Stimulated activated CD8-positive, alpha-beta memory T cell treated with anti-CD3 and anti-CD28 coated beads, Interleukin-15, amount 100 ng/mL, for 48 hours (primary cell): Measurements from ENCODE around the gene TSC22D2.

Experiments used
- DNase-seq, 2 donors: peaks; one replicate each; pipeline ENCODE4 v3.0.0-alpha.2; 2020; ENCODE audit warnings: low read depth in 2 of 2

TSC22D2 gene

GRCh38 chr3:150412561-150413231 lies 4.6 kb downstream of the TSC22D2 start:
- no peak for DNase-seq

GRCh38 chr3:150414258-150414657 lies 6.2 kb downstream of the TSC22D2 start:
- DNase-seq: no peak

- DNase-seq: no peak
Measured at GRCh38 chr3:150414959-150415358, 6.9 kb downstream of the TSC22D2 start.

DNA sequence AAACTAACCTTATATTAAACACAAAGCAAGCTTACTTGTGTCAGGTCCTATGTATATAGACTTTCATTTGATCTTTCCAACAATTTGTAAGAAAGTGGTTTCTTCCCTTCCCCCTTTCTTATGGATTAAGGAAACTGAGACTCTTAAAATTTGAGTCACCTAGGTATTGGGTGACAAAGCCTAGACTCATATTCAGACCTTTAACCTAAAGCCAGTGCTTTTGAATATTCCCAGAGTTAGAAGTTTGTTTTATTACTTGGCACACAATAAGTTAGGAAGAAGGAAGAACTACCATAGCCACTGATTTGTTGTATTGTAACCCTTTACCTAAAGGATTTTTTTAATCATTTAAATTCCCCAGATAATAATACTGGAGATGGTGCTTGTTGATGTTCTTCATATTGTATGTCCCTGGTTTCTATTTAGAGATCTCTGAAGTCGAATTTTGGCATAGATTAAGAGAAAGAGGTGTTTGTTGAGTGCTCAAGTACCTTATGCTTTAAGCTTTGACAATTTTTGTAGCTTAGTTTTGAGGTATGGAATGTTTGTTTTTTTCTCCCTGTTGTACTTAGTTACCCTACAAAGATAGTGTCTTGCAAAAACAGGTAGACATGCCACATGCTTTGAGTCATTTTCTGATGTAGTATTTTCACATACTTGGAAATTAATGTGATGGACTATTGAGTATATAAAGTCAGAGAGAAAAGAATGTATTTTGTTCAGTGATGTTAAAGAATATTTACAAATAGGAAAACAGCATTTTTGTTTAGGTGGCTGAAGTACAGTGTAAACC lies 11.2 kb downstream of the TSC22D2 start:
- no peak for DNase-seq

DNA sequence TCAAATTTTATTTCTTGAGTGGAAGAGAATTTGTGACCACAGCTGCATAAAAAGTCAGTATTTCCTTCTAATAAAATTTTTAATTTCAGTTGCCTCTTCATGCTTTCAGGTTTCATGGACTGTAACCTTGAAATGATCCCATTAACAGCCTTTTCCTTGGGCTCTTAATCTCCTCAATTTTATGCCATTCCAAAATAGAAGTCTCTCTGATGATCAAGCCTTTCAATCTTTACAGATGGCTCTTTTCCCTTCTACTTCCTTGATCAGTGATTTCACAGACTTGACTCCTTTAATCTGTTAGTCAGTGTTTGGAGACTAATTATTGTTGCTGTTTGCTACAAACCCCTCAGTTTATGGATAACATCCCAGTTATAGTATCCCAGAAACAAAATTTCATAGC lies 11.9 kb downstream of the TSC22D2 start:
- DNase-seq: no peak

GRCh38 chr3:150421256-150421655 lies 13.2 kb downstream of the TSC22D2 start:
- DNase-seq: no peak

- DNase-seq: no peak
Measured at GRCh38 chr3:150421799-150422548, 13.9 kb downstream of the TSC22D2 start.

DNA sequence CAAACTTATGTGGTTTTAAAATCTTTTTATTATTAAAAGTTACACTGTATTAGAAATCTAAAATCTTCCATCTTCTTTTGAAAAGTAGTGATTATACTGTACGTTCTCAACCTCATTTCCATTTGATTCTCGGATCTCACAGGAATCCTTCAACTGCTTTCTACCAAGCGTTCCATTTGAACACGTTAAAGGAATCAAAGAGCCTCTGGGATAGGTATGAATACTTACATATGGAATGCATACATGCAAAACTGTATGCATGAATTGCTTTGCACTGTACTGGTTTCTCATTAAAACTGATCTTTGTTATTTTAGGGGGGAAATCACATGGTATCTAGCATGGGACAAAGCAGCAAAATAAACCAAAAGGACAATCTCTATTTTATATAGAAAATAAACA lies 14.8 kb downstream of the TSC22D2 start:
- DNase-seq: no peak

GRCh38 chr3:150423761-150424160 lies 15.7 kb downstream of the TSC22D2 start:
- DNase-seq: no peak

DNA sequence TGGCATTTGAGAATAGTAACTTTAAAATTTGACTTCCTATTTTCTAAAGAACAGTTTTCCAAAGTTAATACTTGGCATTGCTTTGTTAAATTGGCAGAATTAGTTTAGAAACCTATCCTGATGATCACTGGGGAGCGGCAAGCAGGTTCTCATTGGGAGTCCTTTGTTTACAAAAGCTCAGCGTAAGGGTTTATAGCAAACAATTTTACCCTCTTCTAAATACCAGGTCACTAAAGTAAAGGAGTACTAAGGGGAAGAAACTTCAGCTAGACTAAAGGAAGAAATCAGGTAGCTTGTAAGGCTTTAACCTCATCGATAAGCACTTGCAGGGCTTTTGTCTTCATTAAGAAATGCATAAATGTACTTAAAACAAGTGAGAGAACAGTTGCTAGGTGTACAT lies 18.2 kb downstream of the TSC22D2 start:
- no peak for DNase-seq

DNA sequence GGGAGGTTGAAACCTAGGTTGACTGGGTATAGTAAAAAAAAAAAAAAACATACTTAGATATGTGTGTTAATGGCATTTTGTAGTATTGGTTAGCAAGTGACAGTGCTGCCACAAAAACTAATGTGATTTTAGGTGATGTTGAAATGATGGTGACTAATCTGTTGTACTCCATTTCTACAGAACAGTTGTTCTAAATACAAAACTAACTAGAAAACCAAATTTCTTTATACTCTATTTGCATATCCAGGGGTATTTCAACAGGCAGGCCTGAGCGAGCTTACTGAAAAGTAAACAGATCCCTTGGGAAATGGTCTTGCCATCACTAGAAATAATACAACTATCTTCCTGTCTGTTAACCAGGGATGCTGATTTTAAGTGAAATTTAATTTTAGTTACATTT lies 20.5 kb downstream of the TSC22D2 start:
- DNase-seq: no peak

GRCh38 chr3:150429767-150430671 lies 21.9 kb downstream of the TSC22D2 start:
- no peak for DNase-seq

DNA sequence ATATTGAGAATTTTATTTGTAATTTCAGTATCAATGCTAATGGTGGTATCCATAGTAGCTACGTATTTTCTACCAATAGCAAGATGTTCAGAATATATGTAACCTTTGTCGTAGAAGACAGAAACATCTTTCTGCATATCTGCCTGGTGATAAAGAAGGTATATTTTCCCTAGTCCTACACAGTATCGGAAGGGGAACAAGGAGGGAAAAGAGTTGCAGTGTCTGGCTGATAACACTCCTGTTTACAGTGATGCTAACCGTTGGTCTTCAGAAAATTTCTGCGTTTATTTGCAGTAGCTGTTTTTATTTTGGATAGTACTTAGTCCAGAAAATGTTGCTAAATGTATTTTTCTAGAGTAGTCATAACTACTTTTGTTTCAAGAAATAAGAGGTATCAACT lies 25.2 kb downstream of the TSC22D2 start:
- DNase-seq: no peak

GRCh38 chr3:150434234-150434633 lies 26.1 kb downstream of the TSC22D2 start:
- DNase-seq: no peak

DNA sequence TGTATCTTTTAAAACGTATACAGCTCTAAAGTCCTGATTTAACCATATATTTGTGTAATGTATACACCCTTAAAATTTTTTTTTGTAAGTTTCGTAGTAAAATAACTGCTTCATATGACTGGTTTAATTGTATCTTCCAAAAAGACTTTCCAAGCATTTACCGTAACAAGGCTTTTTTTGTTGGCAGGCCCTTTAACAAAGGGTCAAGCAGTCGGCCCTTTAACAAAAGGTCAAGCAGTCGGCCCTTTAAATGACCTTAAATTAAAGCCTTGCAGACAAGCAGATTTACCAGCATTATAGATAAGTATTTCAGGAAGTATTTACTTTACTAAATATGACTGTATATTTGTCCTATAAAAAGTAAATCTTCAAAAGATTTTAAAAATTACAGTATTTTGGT lies 28.1 kb downstream of the TSC22D2 start:
- DNase-seq: no peak

DNA sequence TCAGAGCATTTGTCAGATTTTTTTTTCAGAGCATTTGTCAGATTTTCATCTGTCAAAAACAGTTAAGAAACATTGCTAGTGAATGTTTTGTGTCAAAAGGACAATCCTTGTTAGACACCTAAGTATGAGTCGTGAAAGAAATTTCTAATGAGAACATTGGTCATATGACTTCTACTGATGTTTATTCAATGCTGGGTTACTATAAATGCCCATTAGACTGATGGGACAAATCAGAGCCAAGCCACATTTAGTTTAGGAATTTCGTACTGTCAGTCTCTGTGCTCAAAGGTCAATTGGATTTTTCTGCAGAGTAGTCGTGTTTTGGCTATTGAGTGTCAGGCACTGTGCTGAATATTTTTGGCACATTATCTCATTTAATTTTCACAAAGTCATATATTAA lies 31.6 kb downstream of the TSC22D2 start:
- no peak for DNase-seq

DNA sequence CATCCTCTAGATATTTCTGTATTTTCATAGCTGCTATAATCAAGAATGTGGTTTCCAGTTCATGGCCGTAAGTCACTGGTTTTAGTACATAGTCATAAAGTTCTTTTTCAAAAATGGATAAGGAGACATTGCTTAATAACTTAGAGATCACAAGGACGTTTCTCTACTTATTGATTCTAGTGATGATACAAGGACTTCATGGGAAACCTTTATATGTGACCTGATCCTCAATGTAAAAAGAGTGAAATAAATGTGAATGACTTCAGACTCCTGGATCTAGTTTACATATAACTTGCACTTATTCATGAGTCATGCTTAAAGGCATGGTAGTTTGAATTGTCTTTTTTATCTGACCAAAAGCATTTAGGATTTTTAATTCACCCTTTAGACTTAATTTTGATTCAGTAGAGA lies 35.2 kb downstream of the TSC22D2 start:
- no peak for DNase-seq

- no peak for DNase-seq
Measured at GRCh38 chr3:150444371-150444770, 36.3 kb downstream of the TSC22D2 start.

DNA sequence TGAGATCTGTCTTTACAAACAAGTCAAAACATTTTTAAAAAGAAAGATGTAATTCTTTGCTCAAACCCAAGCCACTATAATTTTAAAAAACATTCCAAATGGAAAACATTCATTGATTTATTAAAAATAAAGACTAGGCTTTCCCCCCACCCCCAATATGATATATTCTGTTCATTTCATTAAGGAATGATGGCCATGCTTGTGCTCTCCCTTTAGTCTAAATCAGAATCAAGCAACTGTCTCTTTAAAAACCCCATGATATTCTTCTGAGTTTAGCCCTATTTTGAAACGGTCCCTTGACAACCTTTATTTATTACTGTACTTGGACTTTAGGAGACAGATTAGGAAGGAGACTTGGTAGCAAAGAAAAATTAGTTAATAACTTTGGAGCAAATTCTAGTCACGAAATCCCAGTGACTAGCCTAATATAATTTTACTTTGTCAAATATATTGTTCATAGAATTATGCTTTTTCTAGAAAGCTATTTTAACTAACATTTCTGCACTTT lies 38.4 kb downstream of the TSC22D2 start:
- DNase-seq: no peak

GRCh38 chr3:150447084-150447483 lies 39.0 kb downstream of the TSC22D2 start:
- DNase-seq: no peak
